ENCODE results near the gene ANKFY1.

DNA sequence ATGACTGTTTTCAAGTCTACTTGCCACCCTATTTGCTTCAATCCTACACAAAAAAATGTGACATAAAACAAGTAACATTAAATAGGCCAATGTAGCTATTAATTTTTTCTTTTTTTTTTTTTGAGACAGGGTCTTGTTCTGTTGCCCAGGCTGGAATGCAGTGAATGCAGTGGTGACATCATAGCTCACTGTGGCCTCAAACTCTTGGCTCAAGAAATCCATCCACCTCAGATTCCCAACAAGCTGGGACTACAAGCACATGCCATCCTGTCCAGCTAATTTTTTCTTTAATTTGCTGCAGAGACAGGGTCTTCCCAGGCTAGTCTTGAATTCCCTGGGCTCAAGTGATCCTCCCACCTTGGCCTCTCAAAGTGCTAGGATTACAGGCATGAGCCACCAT, 29.4 kb downstream of the ANKFY1 start:
- TF ChIP-seq, protein P1, sequence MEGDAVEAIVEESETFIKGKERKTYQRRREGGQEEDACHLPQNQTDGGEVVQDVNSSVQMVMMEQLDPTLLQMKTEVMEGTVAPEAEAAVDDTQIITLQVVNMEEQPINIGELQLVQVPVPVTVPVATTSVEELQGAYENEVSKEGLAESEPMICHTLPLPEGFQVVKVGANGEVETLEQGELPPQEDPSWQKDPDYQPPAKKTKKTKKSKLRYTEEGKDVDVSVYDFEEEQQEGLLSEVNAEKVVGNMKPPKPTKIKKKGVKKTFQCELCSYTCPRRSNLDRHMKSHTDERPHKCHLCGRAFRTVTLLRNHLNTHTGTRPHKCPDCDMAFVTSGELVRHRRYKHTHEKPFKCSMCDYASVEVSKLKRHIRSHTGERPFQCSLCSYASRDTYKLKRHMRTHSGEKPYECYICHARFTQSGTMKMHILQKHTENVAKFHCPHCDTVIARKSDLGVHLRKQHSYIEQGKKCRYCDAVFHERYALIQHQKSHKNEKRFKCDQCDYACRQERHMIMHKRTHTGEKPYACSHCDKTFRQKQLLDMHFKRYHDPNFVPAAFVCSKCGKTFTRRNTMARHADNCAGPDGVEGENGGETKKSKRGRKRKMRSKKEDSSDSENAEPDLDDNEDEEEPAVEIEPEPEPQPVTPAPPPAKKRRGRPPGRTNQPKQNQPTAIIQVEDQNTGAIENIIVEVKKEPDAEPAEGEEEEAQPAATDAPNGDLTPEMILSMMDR (IDR thresholded peaks at IDR 0.05), result no peak
- no peak for TF ChIP-seq POLR2A (IDR thresholded peaks at IDR 0.05)
